B cell (primary cell): ENCODE measurements around the gene ABHD6. TPM values are rescaled to one million over a fixed set of nuclear protein-coding genes. Genes with fewer than 3 reads are reported as not detected.
"Not testable (repeated sequence)": the region's sequence is repeated elsewhere in the genome, so short reads cannot be mapped to it uniquely, and the experiment has no call there.

Experiments used
- ATAC-seq: fragments of 200-7000 bp; cut with Tn5 transposase; one replicate; pipeline ENCODE4 v1.10.0; 2021; ENCODE audit warnings: low read depth, mild to moderate bottlenecking, moderate number of reproducible peaks, moderate library complexity
- CTCF ChIA-PET: fragments of 350-600 bp; sonication (Branson Sonifier 250); formaldehyde crosslinking; loops from one replicate; lab custom pipeline; 2021; ENCODE audit warnings: antibody characterized with exemption, inconsistent platforms; lab: Charles Lee
- POLR2A ChIA-PET: fragments of 350-600 bp; sonication (Branson Sonifier 250); formaldehyde crosslinking; loops from one replicate; lab custom pipeline; 2021; ENCODE audit warnings: antibody characterized with exemption; lab: Charles Lee
- DNase-seq: peaks from one replicate; pipeline ENCODE4 v3.0.0; 2013
- H2AFZ ChIP-seq: 2 replicates; pipeline ENCODE4 v1.6.1; 2012; ENCODE audit warnings: mild to moderate bottlenecking, low read depth, low read length; ENCODE audit not compliant: insufficient read depth, poor library complexity, severe bottlenecking
- H3K27ac ChIP-seq, 2 donors: 1 replicate in 1 of 2; 2 replicates in 1 of 2; pipeline ENCODE4 v1.5.1; 2012 to 2013; ENCODE audit warnings: low read length in 2 of 2, mild to moderate bottlenecking in 2 of 2, moderate library complexity in 1 of 2
- H3K27me3 ChIP-seq, 4 experiments: fragments of 200-600 bp in 1 of 4; sonication (generic) in 1 of 4; replicated peaks in 1 of 4; 1 replicate in 2 of 4; 2 replicates in 2 of 4; pipeline versions ENCODE4 v1.6.1 to v1.7.0; 2013 to 2016; ENCODE audit warnings: low read length in 3 of 4, mild to moderate bottlenecking in 2 of 4, mixed read lengths in 1 of 4, moderate library complexity in 1 of 4; ENCODE audit not compliant: insufficient read depth in 4 of 4, control insufficient read depth in 3 of 4; ENCODE audit errors: control extremely low read depth in 1 of 4
- H3K36me3 ChIP-seq, 2 experiments: replicated peaks in 1 of 2; 1 replicate in 1 of 2; 2 replicates in 1 of 2; pipeline versions ENCODE4 v1.6.1 to v1.7.1; 2013; ENCODE audit warnings: low read length in 1 of 2; ENCODE audit not compliant: insufficient read depth in 2 of 2, control insufficient read depth in 1 of 2; ENCODE audit errors: control extremely low read depth in 1 of 2, extremely low read depth in 1 of 2
- H3K4me1 ChIP-seq, 2 donors: fragments of 200-600 bp in 1 of 2; sonication (generic) in 1 of 2; 1 replicate in 1 of 2; 2 replicates in 1 of 2; pipeline versions ENCODE4 v1.5.1 to v1.6.1; 2013 to 2017; ENCODE audit warnings: low read length in 2 of 2; ENCODE audit not compliant: control insufficient read depth in 2 of 2, insufficient read depth in 2 of 2
- H3K4me2 ChIP-seq: replicated peaks from 2 replicates; pipeline ENCODE3; 2012; ENCODE audit warnings: mild to moderate bottlenecking, low read depth, low read length; ENCODE audit not compliant: poor library complexity, severe bottlenecking
- H3K4me3 ChIP-seq, 5 experiments: fragments of 200-600 bp in 1 of 5; sonication (generic) in 1 of 5; 1 replicate in 3 of 5; 2 replicates in 2 of 5; pipeline versions ENCODE4 v1.5.1 to v1.7.0; 2011 to 2016; ENCODE audit warnings: low read length in 4 of 5, mild to moderate bottlenecking in 4 of 5, low read depth in 2 of 5, control low read depth in 1 of 5, moderate library complexity in 1 of 5; ENCODE audit not compliant: insufficient read depth in 1 of 5; ENCODE audit errors: control extremely low read depth in 1 of 5, extremely low read depth in 1 of 5
- H3K79me2 ChIP-seq: fragments of 200-600 bp; sonication (generic); one replicate; pipeline ENCODE4 v1.6.0; 2016; ENCODE audit warnings: low read length; ENCODE audit not compliant: control insufficient read depth, insufficient read depth
- H3K9ac ChIP-seq: fragments of 200-600 bp; sonication (generic); 2 replicates; pipeline ENCODE4 v1.6.1; 2017; ENCODE audit warnings: mild to moderate bottlenecking, low read length, moderate library complexity
- H3K9me3 ChIP-seq, 3 donors: one replicate each; pipeline versions ENCODE4 v1.6.1 to v1.7.1; 2013; ENCODE audit warnings: low read length in 2 of 3; ENCODE audit not compliant: control insufficient read depth in 2 of 3, insufficient read depth in 1 of 3; ENCODE audit errors: control extremely low read depth in 1 of 3
- H4K20me1 ChIP-seq: 2 replicates; pipeline ENCODE4 v1.6.0; 2012; ENCODE audit warnings: mild to moderate bottlenecking, low read length; ENCODE audit not compliant: insufficient read depth, control insufficient read depth, poor library complexity, severe bottlenecking
- H3K27ac Mint-ChIP-seq: one replicate; pipeline ENCODE4 v1.8.0; 2021; ENCODE audit warnings: mixed read lengths
- H3K27me3 Mint-ChIP-seq: one replicate; pipeline ENCODE4 v1.8.0; 2021; ENCODE audit warnings: mixed read lengths
- H3K4me1 Mint-ChIP-seq: one replicate; pipeline ENCODE4 v1.8.0; 2021; ENCODE audit warnings: mixed read lengths
- H3K4me3 Mint-ChIP-seq: one replicate; pipeline ENCODE4 v1.8.0; 2021; ENCODE audit warnings: mixed read lengths
- H3K9me3 Mint-ChIP-seq: one replicate; pipeline ENCODE4 v1.8.0; 2022; ENCODE audit warnings: mixed read lengths; ENCODE audit not compliant: insufficient read depth
- CTCF ChIP-seq: fragments of 200-600 bp; IDR thresholded peaks from one replicate; pipeline ENCODE4 v1.8.0; 2022; ENCODE audit warnings: antibody characterized with exemption, mild to moderate bottlenecking
- EZH2 ChIP-seq: IDR thresholded peaks from 2 replicates; pipeline ENCODE4 v1.6.1; 2012; ENCODE audit warnings: borderline replicate concordance, low read depth, mild to moderate bottlenecking, moderate library complexity, low read length; ENCODE audit not compliant: insufficient read depth, poor library complexity, severe bottlenecking
- WGBS: methylation state at CpG from one replicate; pipeline ENCODE4 v1.1.5; 2013; ENCODE audit warnings: missing lambda C conversion rate; ENCODE audit not compliant: insufficient coverage; 5-methylcytosine and 5-hydroxymethylcytosine counted together
- intact Hi-C: fragments of 100-400 bp; cut with micrococcal nuclease; formaldehyde crosslinking; loops from one replicate; pipeline ENCODE4 v1.10.0; 2022
- polyA plus RNA-seq: library from polyadenylated mRNA; depleted of rRNA; stranded (reverse); fragments of >200 nt; gene quantifications from 2 replicates; pipeline ENCODE4 v1.2.3, GENCODE V29; 2012
- total RNA-seq, 2 donors: library from RNA; stranded (reverse); fragments of 120-200 nt in 1 of 2; gene quantifications; 1 replicate in 1 of 2; 2 replicates in 1 of 2; pipeline versions ENCODE4 v1.2.3 to v1.2.4, GENCODE V29; 2013 to 2022

The ABHD6 gene
- total and polyA plus RNA-seq, 2 donors (not counting 1 experiment from before 2014, with no cell fraction given): 4.5 to 24.2 TPM

GRCh38 chr3:58271901-58272501 lies 34.4 kb downstream of the ABHD6 start:
- ATAC-seq (no peak), DNase-seq (no peak)
- 89% methylated on average over 2 of the region's 7 CpGs for WGBS
- POLR2A ChIA-PET: no interaction called here
- Mint-ChIP-seq H3K9me3 (no peaks in the 10 kb centered on the region), H3K4me1 (peaks cover 2% of the 10 kb centered on the region), H3K27ac (no peak overlapping the region), H3K27me3 (no peaks in the 10 kb centered on the region), H3K4me3 (no peak overlapping the region)
- TF ChIP-seq CTCF (no peak), EZH2 (no peak)
- Histone ChIP-seq H3K4me1 (no peaks in the 10 kb centered on the region), H3K79me2 (no peaks in the 10 kb centered on the region), H3K4me3 (no peak overlapping the region), H3K9me3 (no peaks in the 10 kb centered on the region), H2AFZ (no peak overlapping the region), H3K27ac (no peak overlapping the region), H4K20me1 (no peaks in the 10 kb centered on the region), H3K36me3 (peaks cover 0 to 58% of the 10 kb centered on the region in 2 experiments), H3K9ac (no peak overlapping the region), H3K4me2 (no peak overlapping the region), H3K27me3 (no peaks in the 10 kb centered on the region)
- intact Hi-C loops: no loop called here
- CTCF ChIA-PET: interaction anchor here (0.7 to 2.6 kb wide), 5 partner anchors 34 to 94 kb away, joined by 3 to 8 read pairs (median 5); partner anchors contain the start of genes HTD2 and RPP14

- no peak for ATAC-seq
- intact Hi-C loops: no loop called here
- TF ChIP-seq CTCF (no peak), EZH2 (no peak)
- H3K4me2 ChIP-seq: no peak overlapping the region
- no peak for DNase-seq
- no peak overlapping the region for H3K27ac ChIP-seq
- H3K27ac Mint-ChIP-seq: no peak overlapping the region
- H3K4me1 ChIP-seq: no peaks in the 10 kb centered on the region
- peaks cover 2% of the 10 kb centered on the region for H3K4me1 Mint-ChIP-seq
- POLR2A ChIA-PET: no interaction called here
- peaks cover 0 to 52% of the 10 kb centered on the region in 2 experiments for H3K36me3 ChIP-seq
- no peaks in the 10 kb centered on the region for H3K9me3 ChIP-seq
- H3K27me3 Mint-ChIP-seq: no peaks in the 10 kb centered on the region
- no CpG with 5 or more reads among the region's 3 CpGs for WGBS
- no peaks in the 10 kb centered on the region for H3K27me3 ChIP-seq
- H2AFZ ChIP-seq: no peak overlapping the region
- H3K4me3 Mint-ChIP-seq: no peak overlapping the region
- no peak overlapping the region for H3K9ac ChIP-seq
- CTCF ChIA-PET: interaction anchor here (1.6 to 2.6 kb wide), 2 partner anchors 85 to 95 kb away, joined by 5 to 8 read pairs; no protein-coding TSS in a partner anchor
- H3K79me2 ChIP-seq: no peaks in the 10 kb centered on the region
- no peaks in the 10 kb centered on the region for H4K20me1 ChIP-seq
- no peak overlapping the region for H3K4me3 ChIP-seq
- no peaks in the 10 kb centered on the region for H3K9me3 Mint-ChIP-seq
Measured at GRCh38 chr3:58272891-58273290, 35.3 kb downstream of the ABHD6 start.

- peaks cover 0 to 48% of the 10 kb centered on the region in 2 experiments for H3K36me3 ChIP-seq
- H3K27ac ChIP-seq, H3K27ac Mint-ChIP-seq, intact Hi-C loops, H2AFZ ChIP-seq, H3K9me3 ChIP-seq, H3K27me3 ChIP-seq, ATAC-seq, H3K27me3 Mint-ChIP-seq, H3K4me1 Mint-ChIP-seq, DNase-seq, H3K4me1 ChIP-seq, POLR2A ChIA-PET, H3K79me2 ChIP-seq, H3K9me3 Mint-ChIP-seq, H3K4me3 Mint-ChIP-seq, H3K4me2 ChIP-seq, H3K9ac ChIP-seq, H4K20me1 ChIP-seq, H3K4me3 ChIP-seq: not testable (repeated sequence)
- no CpG with 5 or more reads among the region's 3 CpGs for WGBS
- CTCF ChIA-PET: interaction anchor here (1.6 to 2.6 kb wide), 2 partner anchors 85 to 96 kb away, joined by 5 to 8 read pairs; no protein-coding TSS in a partner anchor
Measured at GRCh38 chr3:58273362-58273761, 35.8 kb downstream of the ABHD6 start.
